Kidney epithelial cell (primary cell): ENCODE data around the gene GPR26. TPM values are rescaled to one million over a fixed set of nuclear protein-coding genes. Genes with fewer than 3 reads are reported as not detected.
"Not testable (repeated sequence)": the region's sequence is repeated elsewhere in the genome, so short reads cannot be mapped to it uniquely, and the experiment has no call there.

Source experiments
- DNase-seq: peaks from one replicate; pipeline ENCODE4 v3.0.0-alpha.2; 2010; ENCODE audit warnings: low read depth
- H3K27me3 ChIP-seq: 2 replicates; pipeline ENCODE4 v1.6.0; 2011; ENCODE audit warnings: low read length; ENCODE audit not compliant: control insufficient read depth, insufficient read depth
- H3K36me3 ChIP-seq: 2 replicates; pipeline ENCODE4 v1.5.1; 2011; ENCODE audit warnings: low read length; ENCODE audit not compliant: control insufficient read depth, insufficient read depth
- H3K4me3 ChIP-seq: 2 replicates; pipeline ENCODE4 v1.5.1; 2011; ENCODE audit warnings: low read depth, mild to moderate bottlenecking, control low read depth, low read length
- total RNA-seq: library from RNA; depleted of rRNA; stranded (reverse); fragments of >200 nt; gene quantifications from 2 replicates; pipeline ENCODE4 v1.2.3, GENCODE V29; 2015
- TF ChIP-seq, protein P1 (sequence below): IDR thresholded peaks from 2 replicates; pipeline ENCODE4 v1.5.1; 2011; ENCODE audit warnings: mild to moderate bottlenecking, moderate library complexity, low read length, control low read depth, inconsistent platforms; ENCODE audit not compliant: insufficient read depth, poor library complexity, severe bottlenecking

The GPR26 gene
- total RNA-seq, 1 donor from 2014 or later: 0.71 TPM

DNA sequence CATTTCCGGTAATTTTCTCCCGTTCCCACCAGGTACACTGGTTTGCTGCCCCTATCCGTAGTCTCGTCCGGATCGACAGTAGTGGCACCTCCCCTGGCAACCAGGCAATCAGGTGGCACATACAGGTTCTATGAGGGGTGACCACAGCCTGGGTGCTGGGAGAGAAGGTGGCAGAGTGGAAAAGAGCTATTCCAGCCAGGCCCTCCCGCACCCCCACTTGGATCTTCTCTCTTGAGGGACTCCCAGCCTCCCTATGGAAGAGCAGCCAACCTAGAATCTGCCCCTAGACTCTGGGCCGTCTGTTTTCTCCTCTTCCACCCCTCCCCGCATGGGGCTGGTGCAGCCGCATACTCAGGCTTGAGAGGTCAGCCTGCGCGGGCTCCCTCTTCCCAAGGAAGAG lies 58.6 kb downstream of the GPR26 start:
- H3K27me3 ChIP-seq: no peaks in the 10 kb centered on the region
- DNase-seq: no peak
- no peak overlapping the region for H3K4me3 ChIP-seq
- TF ChIP-seq, protein P1, sequence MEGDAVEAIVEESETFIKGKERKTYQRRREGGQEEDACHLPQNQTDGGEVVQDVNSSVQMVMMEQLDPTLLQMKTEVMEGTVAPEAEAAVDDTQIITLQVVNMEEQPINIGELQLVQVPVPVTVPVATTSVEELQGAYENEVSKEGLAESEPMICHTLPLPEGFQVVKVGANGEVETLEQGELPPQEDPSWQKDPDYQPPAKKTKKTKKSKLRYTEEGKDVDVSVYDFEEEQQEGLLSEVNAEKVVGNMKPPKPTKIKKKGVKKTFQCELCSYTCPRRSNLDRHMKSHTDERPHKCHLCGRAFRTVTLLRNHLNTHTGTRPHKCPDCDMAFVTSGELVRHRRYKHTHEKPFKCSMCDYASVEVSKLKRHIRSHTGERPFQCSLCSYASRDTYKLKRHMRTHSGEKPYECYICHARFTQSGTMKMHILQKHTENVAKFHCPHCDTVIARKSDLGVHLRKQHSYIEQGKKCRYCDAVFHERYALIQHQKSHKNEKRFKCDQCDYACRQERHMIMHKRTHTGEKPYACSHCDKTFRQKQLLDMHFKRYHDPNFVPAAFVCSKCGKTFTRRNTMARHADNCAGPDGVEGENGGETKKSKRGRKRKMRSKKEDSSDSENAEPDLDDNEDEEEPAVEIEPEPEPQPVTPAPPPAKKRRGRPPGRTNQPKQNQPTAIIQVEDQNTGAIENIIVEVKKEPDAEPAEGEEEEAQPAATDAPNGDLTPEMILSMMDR: no peak
- no peaks in the 10 kb centered on the region for H3K36me3 ChIP-seq

GRCh38 chr10:123726381-123726780 lies 60.2 kb downstream of the GPR26 start:
- H3K4me3 ChIP-seq: no peak overlapping the region
- TF ChIP-seq, protein P1: no peak
- no peaks in the 10 kb centered on the region for H3K36me3 ChIP-seq
- no peak for DNase-seq
- H3K27me3 ChIP-seq: no peaks in the 10 kb centered on the region

DNA sequence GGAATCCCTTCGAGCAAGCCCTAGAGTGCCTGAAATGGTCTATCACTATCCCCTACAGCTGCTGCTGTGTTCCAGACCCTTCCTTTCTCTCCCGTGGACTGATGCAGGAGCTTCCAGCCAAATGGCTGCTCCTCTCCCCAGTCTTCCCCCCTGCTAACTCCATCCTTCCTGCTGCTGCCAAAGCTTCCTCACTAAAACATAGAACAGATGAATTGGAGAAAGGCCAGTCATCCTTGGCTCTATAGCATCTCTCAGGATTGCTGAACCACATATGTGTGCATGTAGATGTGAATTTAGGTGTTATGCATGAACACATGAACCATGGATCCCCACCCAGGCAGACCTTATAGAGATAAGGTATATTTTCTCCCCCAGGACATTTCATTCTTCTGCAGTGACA lies 60.7 kb downstream of the GPR26 start:
- TF ChIP-seq, protein P1: no peak
- Histone ChIP-seq H3K36me3 (no peaks in the 10 kb centered on the region), H3K27me3 (no peaks in the 10 kb centered on the region), H3K4me3 (no peak overlapping the region)
- no peak for DNase-seq

- H3K4me3 ChIP-seq: no peak overlapping the region
- DNase-seq: no peak
- TF ChIP-seq, protein P1: no peak
- no peaks in the 10 kb centered on the region for H3K27me3 ChIP-seq
- no peaks in the 10 kb centered on the region for H3K36me3 ChIP-seq
Measured at GRCh38 chr10:123729523-123729922, 63.4 kb downstream of the GPR26 start.

GRCh38 chr10:123736917-123737316 lies 70.8 kb downstream of the GPR26 start:
- H3K36me3 ChIP-seq, H3K27me3 ChIP-seq: not testable (repeated sequence)

DNA sequence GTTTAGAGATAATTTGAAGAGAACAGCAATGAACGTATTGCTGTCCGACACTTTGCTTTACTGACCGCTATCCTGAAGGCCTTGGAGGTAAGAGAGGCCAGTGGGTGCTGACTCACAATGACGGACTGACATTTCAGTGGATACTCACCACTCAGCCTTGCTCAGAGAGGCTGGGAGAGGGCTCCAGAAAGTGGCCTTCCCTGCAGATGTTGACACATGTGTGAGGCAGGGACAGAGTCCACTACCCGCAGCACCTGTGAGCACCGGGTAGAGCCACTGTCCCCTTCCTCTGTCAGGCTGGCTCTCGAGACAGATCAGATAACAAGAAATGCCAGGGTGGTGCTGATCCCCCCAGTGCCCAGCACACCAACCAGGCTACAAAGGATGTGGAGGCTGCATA lies 75.0 kb downstream of the GPR26 start:
- H3K27me3 ChIP-seq: peaks cover 2% of the 10 kb centered on the region
- no peaks in the 10 kb centered on the region for H3K36me3 ChIP-seq
- TF ChIP-seq, protein P1: no peak
- no peak overlapping the region for H3K4me3 ChIP-seq
- no peak for DNase-seq

More at GRCh38 chr10:123736917-123737316, 70.8 kb downstream of the GPR26 start:
- not testable (repeated sequence) for H3K4me3 ChIP-seq, DNase-seq
